ENCODE measurements around the gene CADPS2. TPM values are rescaled to one million over a fixed set of nuclear protein-coding genes. Genes with fewer than 3 reads are reported as not detected.

Gene CADPS2
- total RNA-seq, 2 donors from 2014 or later, result 4.3 to 11.7 TPM

DNA sequence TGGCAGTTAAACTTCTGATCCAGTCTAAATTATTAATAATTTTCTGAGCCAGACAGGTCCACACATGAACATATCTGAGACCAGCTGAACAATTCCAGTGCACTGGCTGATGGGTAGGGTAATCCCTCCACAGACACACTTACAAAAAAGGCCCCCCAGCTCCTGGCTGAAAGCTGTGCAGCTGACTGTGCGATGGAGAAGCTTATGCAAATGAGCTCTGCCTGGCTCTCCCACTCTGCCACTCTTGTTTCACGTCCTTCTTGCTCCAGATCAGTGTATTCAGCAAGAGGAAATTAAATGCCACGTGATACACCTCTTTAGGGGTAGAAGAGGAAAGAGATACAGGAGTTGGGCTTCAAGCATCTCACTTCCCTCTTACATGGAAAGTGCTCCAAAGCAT, 505.3 kb downstream of the CADPS2 start:
- Mint-ChIP-seq H3K27ac (no peak overlapping the region), H3K9me3 (no peaks in the 10 kb centered on the region), H3K27me3 (ENCODE audit: insufficient read depth) (no peaks in the 10 kb centered on the region), H3K4me3 (no peak overlapping the region), H3K4me1 (no peaks in the 10 kb centered on the region), H3K36me3 (ENCODE audit: low read depth) (no peaks in the 10 kb centered on the region)
- WGBS, 2 experiments (ENCODE audit: insufficient coverage in 1 of 2, insufficient read length in 1 of 2), result 49% methylated on average over 3 of the region's 3 CpGs; no CpG with 5 or more reads in 1 of the 2 experiments
- Histone ChIP-seq H3K27me3 (ENCODE audit: control insufficient read depth, insufficient read depth, low read length, poor library complexity, severe bottlenecking) (no peaks in the 10 kb centered on the region), H3K27ac (ENCODE audit: low read depth, low read length) (no peak overlapping the region), H3K9me3 (ENCODE audit: control insufficient read depth, low read length) (no peaks in the 10 kb centered on the region), H3K36me3 (ENCODE audit: control insufficient read depth, insufficient read depth, low read length) (no peaks in the 10 kb centered on the region), H3K9ac (ENCODE audit: extremely low read depth, low read length, poor library complexity, severe bottlenecking) (no peak overlapping the region), H3K4me3 (ENCODE audit: low read length) (no peak overlapping the region), H3K4me1 (ENCODE audit: control insufficient read depth, insufficient read depth, low read length) (no peaks in the 10 kb centered on the region)
- peak; percentile 48 for DNase-seq
- TF ChIP-seq, protein P1, sequence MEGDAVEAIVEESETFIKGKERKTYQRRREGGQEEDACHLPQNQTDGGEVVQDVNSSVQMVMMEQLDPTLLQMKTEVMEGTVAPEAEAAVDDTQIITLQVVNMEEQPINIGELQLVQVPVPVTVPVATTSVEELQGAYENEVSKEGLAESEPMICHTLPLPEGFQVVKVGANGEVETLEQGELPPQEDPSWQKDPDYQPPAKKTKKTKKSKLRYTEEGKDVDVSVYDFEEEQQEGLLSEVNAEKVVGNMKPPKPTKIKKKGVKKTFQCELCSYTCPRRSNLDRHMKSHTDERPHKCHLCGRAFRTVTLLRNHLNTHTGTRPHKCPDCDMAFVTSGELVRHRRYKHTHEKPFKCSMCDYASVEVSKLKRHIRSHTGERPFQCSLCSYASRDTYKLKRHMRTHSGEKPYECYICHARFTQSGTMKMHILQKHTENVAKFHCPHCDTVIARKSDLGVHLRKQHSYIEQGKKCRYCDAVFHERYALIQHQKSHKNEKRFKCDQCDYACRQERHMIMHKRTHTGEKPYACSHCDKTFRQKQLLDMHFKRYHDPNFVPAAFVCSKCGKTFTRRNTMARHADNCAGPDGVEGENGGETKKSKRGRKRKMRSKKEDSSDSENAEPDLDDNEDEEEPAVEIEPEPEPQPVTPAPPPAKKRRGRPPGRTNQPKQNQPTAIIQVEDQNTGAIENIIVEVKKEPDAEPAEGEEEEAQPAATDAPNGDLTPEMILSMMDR (conservative IDR thresholded peaks at IDR 0.05), result no peak

DNA sequence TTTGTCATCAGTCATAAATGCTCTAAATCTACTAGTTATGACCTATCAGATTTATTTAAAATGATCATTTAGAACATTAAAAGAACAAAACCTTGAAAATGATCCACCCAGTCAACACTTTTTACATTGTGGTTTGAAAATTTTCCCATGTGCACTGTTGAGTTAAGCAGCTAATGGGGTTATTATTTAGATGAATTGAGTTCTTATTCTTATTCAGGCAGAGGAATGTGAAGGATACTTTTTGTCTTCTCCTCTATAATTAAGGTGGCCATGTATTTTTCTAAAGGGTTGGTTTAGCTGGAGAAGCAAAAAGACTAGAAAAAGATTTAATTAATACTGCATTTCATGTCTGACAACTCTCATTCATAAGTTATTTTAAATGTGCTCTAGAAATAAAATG, 506.8 kb downstream of the CADPS2 start:
- no peak overlapping the region for H3K4me3 Mint-ChIP-seq
- Histone ChIP-seq H3K9me3 (ENCODE audit: control insufficient read depth, low read length) (no peaks in the 10 kb centered on the region), H3K27ac (ENCODE audit: low read depth, low read length) (no peak overlapping the region), H3K9ac (ENCODE audit: extremely low read depth, low read length, poor library complexity, severe bottlenecking) (no peak overlapping the region), H3K4me3 (ENCODE audit: low read length) (no peak overlapping the region), H3K27me3 (ENCODE audit: control insufficient read depth, insufficient read depth, low read length, poor library complexity, severe bottlenecking) (no peaks in the 10 kb centered on the region), H3K36me3 (ENCODE audit: control insufficient read depth, insufficient read depth, low read length) (no peaks in the 10 kb centered on the region), H3K4me1 (ENCODE audit: control insufficient read depth, insufficient read depth, low read length) (no peaks in the 10 kb centered on the region)
- TF ChIP-seq, protein P1 (conservative IDR thresholded peaks at IDR 0.05), result no peak
- no peaks in the 10 kb centered on the region for H3K4me1 Mint-ChIP-seq
- H3K36me3 Mint-ChIP-seq (ENCODE audit: low read depth), result no peaks in the 10 kb centered on the region
- H3K27ac Mint-ChIP-seq, result no peak overlapping the region
- H3K27me3 Mint-ChIP-seq (ENCODE audit: insufficient read depth), result no peaks in the 10 kb centered on the region
- no peaks in the 10 kb centered on the region for H3K9me3 Mint-ChIP-seq
- DNase-seq, result no peak

DNA sequence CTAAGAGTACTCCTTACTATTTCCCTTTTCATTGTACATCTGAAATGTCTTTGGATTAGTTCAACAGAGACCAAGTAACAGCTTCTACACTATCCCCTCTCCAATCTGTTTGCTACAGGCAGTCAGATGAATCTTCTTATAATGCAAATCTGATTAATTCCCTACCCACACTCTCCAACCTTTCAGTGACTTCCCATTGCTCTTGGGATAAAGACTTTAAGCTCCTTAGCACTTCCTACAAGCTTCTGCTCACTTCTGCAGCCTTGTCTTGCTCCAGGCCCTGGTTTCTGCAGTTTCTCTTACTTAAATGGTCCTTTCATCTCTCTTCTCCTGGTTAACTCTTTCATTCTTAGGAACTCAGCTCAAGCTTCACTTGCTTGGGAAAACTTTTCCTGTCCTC, 516.5 kb downstream of the CADPS2 start:
- Histone ChIP-seq H3K27me3 (ENCODE audit: control insufficient read depth, insufficient read depth, low read length, poor library complexity, severe bottlenecking) (no peaks in the 10 kb centered on the region), H3K36me3 (ENCODE audit: control insufficient read depth, insufficient read depth, low read length) (no peaks in the 10 kb centered on the region), H3K4me3 (ENCODE audit: low read length) (no peak overlapping the region), H3K9ac (ENCODE audit: extremely low read depth, low read length, poor library complexity, severe bottlenecking) (no peak overlapping the region), H3K9me3 (ENCODE audit: control insufficient read depth, low read length) (no peaks in the 10 kb centered on the region), H3K27ac (ENCODE audit: low read depth, low read length) (no peak overlapping the region), H3K4me1 (ENCODE audit: control insufficient read depth, insufficient read depth, low read length) (no peaks in the 10 kb centered on the region)
- no peak for DNase-seq
- Mint-ChIP-seq H3K9me3 (no peaks in the 10 kb centered on the region), H3K4me1 (peaks cover 7% of the 10 kb centered on the region), H3K36me3 (ENCODE audit: low read depth) (no peaks in the 10 kb centered on the region), H3K27me3 (ENCODE audit: insufficient read depth) (no peaks in the 10 kb centered on the region), H3K4me3 (no peak overlapping the region), H3K27ac (no peak overlapping the region)
- TF ChIP-seq, protein P1 (conservative IDR thresholded peaks at IDR 0.05), result no peak
